CD4-positive, alpha-beta T cell (primary cell): ENCODE results near the gene MAGI1. TPM values are rescaled to one million over a fixed set of nuclear protein-coding genes. Genes with fewer than 3 reads are reported as not detected.

Experiments
- ATAC-seq: fragments of 200-7000 bp; cut with Tn5 transposase; one replicate; pipeline ENCODE4 v1.10.0; 2022; ENCODE audit warnings: mild to moderate bottlenecking; ENCODE audit not compliant: poor library complexity
- CTCF ChIA-PET: fragments of 350-600 bp; sonication (Branson Sonifier 250); formaldehyde crosslinking; loops from one replicate; lab custom pipeline; 2021; ENCODE audit warnings: antibody characterized with exemption, inconsistent platforms; lab: Charles Lee
- POLR2A ChIA-PET: fragments of 350-600 bp; sonication (Branson Sonifier 250); formaldehyde crosslinking; loops from one replicate; lab custom pipeline; 2021; ENCODE audit warnings: antibody characterized with exemption, inconsistent platforms; lab: Charles Lee
- DNase-seq, 14 experiments: peaks; one replicate each; pipeline ENCODE4 v3.0.0-alpha.2; 2013 to 2020; ENCODE audit warnings: mixed read lengths in 2 of 14
- H3K27ac ChIP-seq, 2 donors: one replicate each; pipeline versions ENCODE4 v1.5.1 to v1.7.0; 2013; ENCODE audit warnings: low read length in 2 of 2, low read depth in 1 of 2, mild to moderate bottlenecking in 1 of 2
- H3K27me3 ChIP-seq, 2 experiments: 1 replicate in 1 of 2; 2 replicates in 1 of 2; pipeline versions ENCODE4 v1.6.1 to v1.7.0; 2013; ENCODE audit warnings: low read length in 2 of 2, control low read depth in 1 of 2, mild to moderate bottlenecking in 1 of 2, moderate library complexity in 1 of 2; ENCODE audit not compliant: insufficient read depth in 2 of 2, control insufficient read depth in 1 of 2
- H3K36me3 ChIP-seq: one replicate; pipeline ENCODE4 v1.6.1; 2013; ENCODE audit warnings: low read length, control low read depth; ENCODE audit not compliant: insufficient read depth
- H3K4me1 ChIP-seq: one replicate; pipeline ENCODE4 v1.6.1; 2013; ENCODE audit warnings: low read length, control low read depth; ENCODE audit not compliant: insufficient read depth
- H3K4me3 ChIP-seq: one replicate; pipeline ENCODE4 v1.5.1; 2013; ENCODE audit warnings: mild to moderate bottlenecking, low read length, moderate library complexity
- H3K9me3 ChIP-seq, 2 experiments: 1 replicate in 1 of 2; 2 replicates in 1 of 2; pipeline versions ENCODE4 v1.6.1 to v1.7.0; 2013; ENCODE audit warnings: low read length in 2 of 2, mild to moderate bottlenecking in 2 of 2, control low read depth in 1 of 2, moderate library complexity in 1 of 2; ENCODE audit not compliant: control insufficient read depth in 1 of 2, insufficient read depth in 1 of 2
- H3K27ac Mint-ChIP-seq: one replicate; pipeline ENCODE4 v1.8.0; 2020; ENCODE audit warnings: mixed read lengths
- H3K27me3 Mint-ChIP-seq: one replicate; pipeline ENCODE4 v1.8.0; 2021; ENCODE audit warnings: mixed read lengths
- H3K36me3 Mint-ChIP-seq: one replicate; pipeline ENCODE4 v1.8.0; 2021; ENCODE audit warnings: low read depth, mixed read lengths
- H3K4me1 Mint-ChIP-seq: one replicate; pipeline ENCODE4 v1.8.0; 2021; ENCODE audit warnings: low read depth, mixed read lengths
- H3K4me3 Mint-ChIP-seq: one replicate; pipeline ENCODE4 v1.8.0; 2020; ENCODE audit warnings: mild to moderate bottlenecking, mixed read lengths
- H3K9me3 Mint-ChIP-seq: one replicate; pipeline ENCODE4 v1.8.0; 2020; ENCODE audit warnings: mixed read lengths
- intact Hi-C, 2 experiments: fragments of 100-400 bp; cut with DNase I in 1 of 2; cut with micrococcal nuclease in 1 of 2; formaldehyde crosslinking; loops; one replicate each; pipeline versions ENCODE4 v1.15.1 to v1.9.0; 2023 to 2025; cut with DNase I, micrococcal nuclease
- total RNA-seq, 174 experiments: library from RNA in 2 of 174; stranded (reverse) in 2 of 174; gene quantifications; one replicate each; pipeline ENCODE4 v1.2.3 and lab custom pipeline; 2021 to 2026
- TF ChIP-seq, protein P1 (sequence below): fragments of 200-600 bp; IDR thresholded peaks from one replicate; pipeline ENCODE4 v1.8.0; 2022; ENCODE audit warnings: antibody characterized with exemption, mild to moderate bottlenecking

The MAGI1 gene
- total RNA-seq, 2 experiments from 2014 or later: not detected

DNA sequence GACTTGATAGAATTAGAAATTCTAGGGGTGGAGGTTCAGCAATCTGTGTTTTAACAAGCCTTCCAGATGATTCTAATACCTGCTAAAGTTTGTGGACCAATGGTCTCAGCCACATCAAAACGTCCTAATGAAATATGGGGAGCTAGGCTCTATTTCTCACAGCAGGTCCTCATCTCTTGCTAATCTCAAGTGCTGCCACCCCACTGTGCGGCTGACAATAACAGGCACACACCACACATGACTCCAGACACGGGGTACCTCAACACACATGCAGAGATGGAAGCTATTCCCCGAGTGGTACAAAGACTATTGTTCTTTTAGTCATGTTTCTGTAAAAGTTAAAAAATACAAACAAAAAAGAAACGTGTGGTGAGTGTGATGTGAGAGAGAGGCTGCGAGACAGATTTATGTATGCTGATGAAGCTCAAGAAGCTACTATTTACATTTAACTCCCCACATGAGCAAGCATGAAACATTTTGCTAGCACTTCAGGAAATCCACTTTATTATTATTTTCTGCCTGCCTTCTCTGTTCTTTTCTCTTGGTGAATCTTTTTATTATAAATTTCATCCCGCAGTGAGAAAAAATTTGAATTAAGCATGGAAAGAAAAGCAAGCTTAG lies 405.6 kb downstream of the MAGI1 start:
- POLR2A ChIA-PET: no interaction called here
- no peaks in the 10 kb centered on the region for H3K36me3 Mint-ChIP-seq
- CTCF ChIA-PET: no interaction called here
- Histone ChIP-seq H3K4me1 (no peaks in the 10 kb centered on the region), H3K27ac (no peak overlapping the region), H3K27me3 (no peaks in the 10 kb centered on the region), H3K4me3 (no peak overlapping the region), H3K9me3 (no peaks in the 10 kb centered on the region), H3K36me3 (no peaks in the 10 kb centered on the region)
- intact Hi-C loops: no loop called here
- H3K27ac Mint-ChIP-seq: no peak overlapping the region
- DNase-seq (no peak), ATAC-seq (no peak)
- H3K4me1 Mint-ChIP-seq: no peaks in the 10 kb centered on the region
- no peaks in the 10 kb centered on the region for H3K27me3 Mint-ChIP-seq
- no peak overlapping the region for H3K4me3 Mint-ChIP-seq
- no peaks in the 10 kb centered on the region for H3K9me3 Mint-ChIP-seq
- TF ChIP-seq, protein P1, sequence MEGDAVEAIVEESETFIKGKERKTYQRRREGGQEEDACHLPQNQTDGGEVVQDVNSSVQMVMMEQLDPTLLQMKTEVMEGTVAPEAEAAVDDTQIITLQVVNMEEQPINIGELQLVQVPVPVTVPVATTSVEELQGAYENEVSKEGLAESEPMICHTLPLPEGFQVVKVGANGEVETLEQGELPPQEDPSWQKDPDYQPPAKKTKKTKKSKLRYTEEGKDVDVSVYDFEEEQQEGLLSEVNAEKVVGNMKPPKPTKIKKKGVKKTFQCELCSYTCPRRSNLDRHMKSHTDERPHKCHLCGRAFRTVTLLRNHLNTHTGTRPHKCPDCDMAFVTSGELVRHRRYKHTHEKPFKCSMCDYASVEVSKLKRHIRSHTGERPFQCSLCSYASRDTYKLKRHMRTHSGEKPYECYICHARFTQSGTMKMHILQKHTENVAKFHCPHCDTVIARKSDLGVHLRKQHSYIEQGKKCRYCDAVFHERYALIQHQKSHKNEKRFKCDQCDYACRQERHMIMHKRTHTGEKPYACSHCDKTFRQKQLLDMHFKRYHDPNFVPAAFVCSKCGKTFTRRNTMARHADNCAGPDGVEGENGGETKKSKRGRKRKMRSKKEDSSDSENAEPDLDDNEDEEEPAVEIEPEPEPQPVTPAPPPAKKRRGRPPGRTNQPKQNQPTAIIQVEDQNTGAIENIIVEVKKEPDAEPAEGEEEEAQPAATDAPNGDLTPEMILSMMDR: no peak

GRCh38 chr3:65632414-65632813 lies 406.3 kb downstream of the MAGI1 start:
- Mint-ChIP-seq H3K27me3 (no peaks in the 10 kb centered on the region), H3K27ac (no peak overlapping the region), H3K4me3 (no peak overlapping the region), H3K9me3 (no peaks in the 10 kb centered on the region), H3K4me1 (no peaks in the 10 kb centered on the region), H3K36me3 (no peaks in the 10 kb centered on the region)
- Histone ChIP-seq H3K36me3 (no peaks in the 10 kb centered on the region), H3K27me3 (no peaks in the 10 kb centered on the region), H3K4me1 (no peaks in the 10 kb centered on the region), H3K27ac (no peak overlapping the region), H3K9me3 (no peaks in the 10 kb centered on the region), H3K4me3 (no peak overlapping the region)
- TF ChIP-seq, protein P1: no peak
- intact Hi-C loops: no loop called here
- DNase-seq (no peak), ATAC-seq (no peak)
- ChIA-PET POLR2A (no interaction called here), CTCF (no interaction called here)

GRCh38 chr3:65628978-65629377 lies 409.7 kb downstream of the MAGI1 start:
- no peaks in the 10 kb centered on the region for H3K36me3 ChIP-seq
- ATAC-seq: no peak
- H3K4me3 ChIP-seq: no peak overlapping the region
- H3K27me3 Mint-ChIP-seq: no peaks in the 10 kb centered on the region
- H3K9me3 ChIP-seq: no peaks in the 10 kb centered on the region
- ChIA-PET CTCF (no interaction called here), POLR2A (no interaction called here)
- no peaks in the 10 kb centered on the region for H3K27me3 ChIP-seq
- H3K36me3 Mint-ChIP-seq: no peaks in the 10 kb centered on the region
- no peak overlapping the region for H3K27ac Mint-ChIP-seq
- TF ChIP-seq, protein P1: no peak
- intact Hi-C loops: no loop called here
- no peaks in the 10 kb centered on the region for H3K4me1 Mint-ChIP-seq
- H3K27ac ChIP-seq: no peak overlapping the region
- DNase-seq: no peak
- H3K9me3 Mint-ChIP-seq: no peaks in the 10 kb centered on the region
- H3K4me1 ChIP-seq: no peaks in the 10 kb centered on the region
- H3K4me3 Mint-ChIP-seq: no peak overlapping the region
